ENCODE measurements around the gene NOL3. TPM values are rescaled to one million over a fixed set of nuclear protein-coding genes. Genes with fewer than 3 reads are reported as not detected.

The NOL3 gene
- total and polyA plus RNA-seq, 9 of the 15 experiments (the other 6 are each of a cell fraction or from before 2014, with no cell fraction given): 0.45 to 14.0 (median 5.4) TPM

DNA sequence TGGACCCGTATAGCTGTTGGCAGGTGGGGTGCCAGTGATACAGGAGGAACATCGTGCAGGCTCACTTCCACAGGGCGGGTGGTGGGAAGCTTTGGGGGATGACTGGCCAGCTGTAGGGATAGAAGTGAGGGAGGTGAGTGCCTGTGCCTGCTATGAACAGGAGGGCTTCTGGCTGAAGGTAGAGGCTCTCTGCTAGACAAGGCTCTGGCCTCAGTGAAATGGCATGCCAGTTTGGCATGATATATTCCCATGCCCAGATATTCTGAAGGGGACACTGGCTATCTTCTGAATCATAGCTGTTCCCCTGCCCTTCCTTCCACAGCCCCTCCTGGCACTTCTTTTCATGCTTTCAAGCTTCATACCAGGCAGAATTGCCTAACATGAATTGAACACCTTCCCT lies 41.5 kb upstream of the NOL3 start (continued):
- TF ChIP-seq RERE (CRISPR knock-in tag; IDR thresholded peaks at IDR 0.05; ENCODE audit: borderline replicate concordance) (no peak), ZKSCAN3 (CRISPR knock-in tag; IDR thresholded peaks at IDR 0.05) (no peak)

DNA sequence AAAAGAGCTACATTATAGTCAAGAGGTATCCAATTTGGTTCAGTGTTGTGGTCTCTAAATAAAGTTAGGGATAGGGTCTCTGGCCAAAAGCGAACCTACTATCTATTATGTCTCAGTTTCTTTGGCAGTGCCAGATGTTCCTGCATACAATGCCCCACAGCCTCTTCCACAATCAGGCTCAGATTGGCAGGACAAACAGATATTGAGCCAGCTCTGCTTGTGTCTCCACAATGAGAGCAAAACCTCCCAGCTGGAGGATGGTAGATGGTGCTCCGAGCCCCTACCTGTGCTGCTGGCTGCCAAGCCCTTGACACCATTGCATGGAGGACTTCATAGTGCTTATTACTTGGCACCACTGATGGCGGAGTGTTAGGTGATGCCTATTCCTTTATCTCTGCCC lies 40.9 kb upstream of the NOL3 start:
- DNase-seq (ENCODE audit: extremely low read depth in 1 of 4, low spot score in 3 of 4) (no peak), ATAC-seq (no peak), FAIRE-seq (no peak)
- intact Hi-C loops (cut with micrococcal nuclease) (no loop called here), in situ Hi-C loops (cut with MboI) (no loop called here)
- no peak overlapping the region for H3K9ac ChIP-seq (ENCODE audit: insufficient read depth in 1 of 2, low read depth in 2 of 2, low read length in 2 of 2)
- no peak overlapping the region for H3K4me2 ChIP-seq (ENCODE audit: insufficient read depth, low read length)
- POLR2A ChIA-PET: interaction anchor here (0.6 to 1.3 kb wide), 5 partner anchors 9 to 14 kb away, joined by 3 to 5 read pairs (median 3); no protein-coding TSS in a partner anchor
- no peak overlapping the region for H2AFZ ChIP-seq (ENCODE audit: low read depth, low read length)
- H4K20me1 ChIP-seq (replicated peaks; ENCODE audit: control insufficient read depth, insufficient read depth, low read length): peaks cover 7% of the 10 kb centered on the region; the same call in 1 of the 2 replicates
- WGBS (ENCODE audit: insufficient coverage, low coverage, missing lambda C conversion rate): 73% methylated on average over 3 of the region's 3 CpGs
- H3K79me2 ChIP-seq (ENCODE audit: control insufficient read depth, insufficient read depth, low read length): no peaks in the 10 kb centered on the region
- H3K27me3 ChIP-seq (ENCODE audit: control insufficient read depth in 2 of 2, insufficient read depth in 2 of 2, low read length in 2 of 2): no peaks in the 10 kb centered on the region
- peaks cover 58% of the 10 kb centered on the region for H3K36me3 ChIP-seq (ENCODE audit: control insufficient read depth, insufficient read depth, low read length)
- CTCF ChIA-PET (ENCODE audit: low intra/inter-chr PET ratio): no interaction called here
- H3K4me1 ChIP-seq (replicated peaks in 1 of 2; ENCODE audit: control insufficient read depth in 2 of 2, insufficient read depth in 2 of 2, low read length in 2 of 2): no peaks in the 10 kb centered on the region
- no peak overlapping the region for H3K4me3 ChIP-seq
- no TSS peak for BruUV-seq (replicated peaks)
- H3K9me1 ChIP-seq (ENCODE audit: control insufficient read depth, insufficient read depth, low read length): no peaks in the 10 kb centered on the region
- H3K9me3 ChIP-seq (replicated peaks; ENCODE audit: control insufficient read depth, insufficient read depth, low read depth, low read length): no peaks in the 10 kb centered on the region
- TF ChIP-seq HNRNPH1 (optimal IDR thresholded peaks at IDR 0.05; ENCODE audit: low read depth, low read length) (no peak), ZNF232 (CRISPR knock-in tag; IDR thresholded peaks at IDR 0.05) (no peak), ELF4 (CRISPR knock-in tag; IDR thresholded peaks at IDR 0.05) (no peak), ZNF165 (CRISPR knock-in tag; IDR thresholded peaks at IDR 0.05; ENCODE audit: borderline replicate concordance) (no peak), HNRNPUL1 (IDR thresholded peaks at IDR 0.05; ENCODE audit: low read length) (no peak), ZNF263 (CRISPR knock-in tag; IDR thresholded peaks at IDR 0.05; ENCODE audit: borderline replicate concordance) (no peak), U2AF2 (optimal IDR thresholded peaks at IDR 0.05; ENCODE audit: low read depth, low read length) (no peak), BCOR (IDR thresholded peaks at IDR 0.05) (no peak)
- no peak overlapping the region for H3K27ac ChIP-seq (ENCODE audit: extremely low read depth, low read depth, low read length)
